ENCODE measurements around the gene AP1M1.
A peak's percentile ranks its signal among the peaks of the same experiment; 100 is the strongest.

The AP1M1 gene

DNA sequence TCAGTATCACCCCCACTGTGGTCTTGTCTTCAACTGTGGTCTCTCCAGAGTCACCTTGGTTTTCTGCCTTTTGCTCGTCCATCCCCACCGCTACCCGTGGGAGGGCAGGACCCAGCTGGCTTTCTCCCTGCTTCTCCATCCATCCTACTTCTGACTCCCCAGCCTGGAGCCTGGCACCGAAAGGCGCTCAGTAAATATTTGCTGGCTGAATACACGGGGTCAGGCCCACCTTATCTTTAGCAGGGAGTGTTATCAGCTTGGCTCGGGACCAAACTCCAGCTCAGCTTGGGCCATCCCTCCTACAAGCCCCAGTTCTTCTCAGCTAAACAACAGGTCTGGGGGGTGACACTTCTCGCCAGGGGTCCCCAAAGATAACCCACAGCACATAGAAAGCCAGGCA, 64.9 kb downstream of the AP1M1 start:
- Histone ChIP-seq H2AK5ac (ENCODE audit: low read length) (no peak overlapping the region), H3K79me2 (ENCODE audit: control insufficient read depth, insufficient read depth, low read length) (no peaks in the 10 kb centered on the region), H3K4me1 (ENCODE audit: control insufficient read depth, low read depth, low read length) (no peaks in the 10 kb centered on the region), H3K4ac (ENCODE audit: low read depth, low read length) (no peak overlapping the region), H2BK120ac (ENCODE audit: low read depth, low read length) (no peak overlapping the region), H3K56ac (ENCODE audit: low read length) (no peak overlapping the region), H3K23ac (ENCODE audit: low read length) (no peak overlapping the region), H3K4me3 (ENCODE audit: low read length) (no peak overlapping the region), H3K18ac (ENCODE audit: low read length) (no peak overlapping the region), H2BK15ac (replicated peaks; ENCODE audit: low read depth) (no peak overlapping the region), H3K27me3 (ENCODE audit: insufficient read depth, low read length, poor library complexity) (no peaks in the 10 kb centered on the region), H3K36me3 (ENCODE audit: control insufficient read depth, insufficient read depth, low read length) (no peaks in the 10 kb centered on the region), H3K79me1 (ENCODE audit: low read length) (no peaks in the 10 kb centered on the region), H3K9ac (ENCODE audit: low read length) (no peak overlapping the region), H3K4me2 (ENCODE audit: low read length) (no peak overlapping the region), H4K8ac (ENCODE audit: low read depth, low read length) (no peak overlapping the region), H3K27ac (ENCODE audit: low read depth, low read length) (no peak overlapping the region), H4K5ac (ENCODE audit: low read length) (no peak overlapping the region), H2BK5ac (ENCODE audit: low read length) (no peak overlapping the region)
- no CpG with 5 or more reads among the region's 8 CpGs for whole genome bisulfite sequencing (ENCODE audit: extremely low coverage, insufficient coverage, low lambda C conversion rate)
- peak; percentile 21 for DNase-seq

DNA sequence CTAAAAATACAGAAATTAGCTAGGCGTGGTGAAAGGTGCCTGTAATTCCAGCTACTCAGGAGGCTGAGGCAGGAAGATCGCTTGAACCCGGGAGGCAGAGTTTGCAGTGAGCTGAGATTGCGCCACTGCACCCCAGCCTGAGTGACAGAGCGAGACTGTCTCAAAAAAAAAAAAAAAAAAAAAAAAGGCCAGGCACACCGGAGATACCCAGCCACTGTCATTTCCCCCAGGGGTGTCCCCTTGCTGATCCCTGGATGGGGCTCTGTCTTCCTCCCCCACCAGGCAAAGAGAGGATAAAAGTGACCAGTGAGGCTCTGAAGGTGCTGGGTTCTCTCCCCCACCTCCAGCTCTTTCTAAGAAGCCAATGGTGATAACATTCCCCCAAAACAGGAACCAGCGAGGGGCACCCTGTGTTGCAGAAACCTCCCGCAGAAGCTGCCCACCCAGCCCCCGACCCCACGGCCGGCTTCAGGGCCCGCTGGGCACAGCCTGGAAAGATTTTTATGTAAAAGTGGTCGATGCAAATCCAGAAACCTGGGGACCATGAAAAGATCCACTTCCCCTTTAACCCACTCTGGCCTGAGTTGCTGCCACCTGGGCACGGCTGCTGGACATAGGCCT, 65.5 kb downstream of the AP1M1 start:
- WGBS (ENCODE audit: extremely low coverage, insufficient coverage, low lambda C conversion rate), result no CpG with 5 or more reads among the region's 14 CpGs
- H3K36me3 ChIP-seq (ENCODE audit: control insufficient read depth, insufficient read depth, low read length), result no peaks in the 10 kb centered on the region

GRCh38 chr19:16265205-16265604, 67.5 kb downstream of the AP1M1 start:
- Histone ChIP-seq H3K36me3 (ENCODE audit: control insufficient read depth, insufficient read depth, low read length) (no peaks in the 10 kb centered on the region), H3K27ac (ENCODE audit: low read depth, low read length) (no peak overlapping the region), H3K79me1 (ENCODE audit: low read length) (no peaks in the 10 kb centered on the region), H2BK15ac (replicated peaks; ENCODE audit: low read depth) (no peak overlapping the region), H3K18ac (ENCODE audit: low read length) (no peak overlapping the region), H3K56ac (ENCODE audit: low read length) (no peak overlapping the region), H3K27me3 (ENCODE audit: insufficient read depth, low read length, poor library complexity) (no peaks in the 10 kb centered on the region), H3K9ac (ENCODE audit: low read length) (no peak overlapping the region), H3K4me3 (ENCODE audit: low read length) (no peak overlapping the region), H4K5ac (ENCODE audit: low read length) (no peak overlapping the region), H4K8ac (ENCODE audit: low read depth, low read length) (no peak overlapping the region), H3K4ac (ENCODE audit: low read depth, low read length) (no peak overlapping the region), H3K4me1 (ENCODE audit: control insufficient read depth, low read depth, low read length) (no peaks in the 10 kb centered on the region), H3K23ac (ENCODE audit: low read length) (no peak overlapping the region), H2BK120ac (ENCODE audit: low read depth, low read length) (no peak overlapping the region), H2AK5ac (ENCODE audit: low read length) (no peak overlapping the region), H3K4me2 (ENCODE audit: low read length) (no peak overlapping the region), H3K79me2 (ENCODE audit: control insufficient read depth, insufficient read depth, low read length) (no peaks in the 10 kb centered on the region), H2BK5ac (ENCODE audit: low read length) (no peak overlapping the region)
- no peak for DNase-seq
- no CpG with 5 or more reads among the region's 3 CpGs for WGBS (ENCODE audit: extremely low coverage, insufficient coverage, low lambda C conversion rate)

More for the DNA sequence above, 65.5 kb downstream of the AP1M1 start:
- DNase-seq, result no peak
- Histone ChIP-seq H2BK5ac (ENCODE audit: low read length) (no peak overlapping the region), H3K27ac (ENCODE audit: low read depth, low read length) (no peak overlapping the region), H3K4ac (ENCODE audit: low read depth, low read length) (no peak overlapping the region), H3K23ac (ENCODE audit: low read length) (no peak overlapping the region), H3K18ac (ENCODE audit: low read length) (no peak overlapping the region), H3K9ac (ENCODE audit: low read length) (no peak overlapping the region), H3K4me3 (ENCODE audit: low read length) (no peak overlapping the region), H4K8ac (ENCODE audit: low read depth, low read length) (no peak overlapping the region), H3K4me2 (ENCODE audit: low read length) (no peak overlapping the region), H3K4me1 (ENCODE audit: control insufficient read depth, low read depth, low read length) (no peaks in the 10 kb centered on the region), H3K79me1 (ENCODE audit: low read length) (no peaks in the 10 kb centered on the region), H4K5ac (ENCODE audit: low read length) (no peak overlapping the region), H3K27me3 (ENCODE audit: insufficient read depth, low read length, poor library complexity) (no peaks in the 10 kb centered on the region), H3K56ac (ENCODE audit: low read length) (no peak overlapping the region), H2BK15ac (replicated peaks; ENCODE audit: low read depth) (no peak overlapping the region), H3K79me2 (ENCODE audit: control insufficient read depth, insufficient read depth, low read length) (no peaks in the 10 kb centered on the region), H2BK120ac (ENCODE audit: low read depth, low read length) (no peak overlapping the region), H2AK5ac (ENCODE audit: low read length) (no peak overlapping the region)

- no peak overlapping the region for H4K5ac ChIP-seq (ENCODE audit: low read length)
- no peak overlapping the region for H3K27ac ChIP-seq (ENCODE audit: low read depth, low read length)
- H3K4me1 ChIP-seq (ENCODE audit: control insufficient read depth, low read depth, low read length), result no peaks in the 10 kb centered on the region
- no peak overlapping the region for H3K56ac ChIP-seq (ENCODE audit: low read length)
- H3K27me3 ChIP-seq (ENCODE audit: insufficient read depth, low read length, poor library complexity), result no peaks in the 10 kb centered on the region
- no peaks in the 10 kb centered on the region for H3K79me1 ChIP-seq (ENCODE audit: low read length)
- H2AK5ac ChIP-seq (ENCODE audit: low read length), result no peak overlapping the region
- H3K4ac ChIP-seq (ENCODE audit: low read depth, low read length), result no peak overlapping the region
- DNase-seq, result no peak
- no peak overlapping the region for H3K4me3 ChIP-seq (ENCODE audit: low read length)
- H3K23ac ChIP-seq (ENCODE audit: low read length), result no peak overlapping the region
- H3K9ac ChIP-seq (ENCODE audit: low read length), result no peak overlapping the region
- H3K79me2 ChIP-seq (ENCODE audit: control insufficient read depth, insufficient read depth, low read length), result no peaks in the 10 kb centered on the region
- no peak overlapping the region for H2BK5ac ChIP-seq (ENCODE audit: low read length)
- H2BK120ac ChIP-seq (ENCODE audit: low read depth, low read length), result no peak overlapping the region
- no peak overlapping the region for H3K4me2 ChIP-seq (ENCODE audit: low read length)
- H3K36me3 ChIP-seq (ENCODE audit: control insufficient read depth, insufficient read depth, low read length), result no peaks in the 10 kb centered on the region
- H4K8ac ChIP-seq (ENCODE audit: low read depth, low read length), result no peak overlapping the region
- no peak overlapping the region for H3K18ac ChIP-seq (ENCODE audit: low read length)
- no CpG with 5 or more reads among the region's 14 CpGs for WGBS (ENCODE audit: extremely low coverage, insufficient coverage, low lambda C conversion rate)
- no peak overlapping the region for H2BK15ac ChIP-seq (replicated peaks; ENCODE audit: low read depth)
These were observed 68.3 kb downstream of the AP1M1 start for GRCh38 chr19:16265890-16266585.

DNA sequence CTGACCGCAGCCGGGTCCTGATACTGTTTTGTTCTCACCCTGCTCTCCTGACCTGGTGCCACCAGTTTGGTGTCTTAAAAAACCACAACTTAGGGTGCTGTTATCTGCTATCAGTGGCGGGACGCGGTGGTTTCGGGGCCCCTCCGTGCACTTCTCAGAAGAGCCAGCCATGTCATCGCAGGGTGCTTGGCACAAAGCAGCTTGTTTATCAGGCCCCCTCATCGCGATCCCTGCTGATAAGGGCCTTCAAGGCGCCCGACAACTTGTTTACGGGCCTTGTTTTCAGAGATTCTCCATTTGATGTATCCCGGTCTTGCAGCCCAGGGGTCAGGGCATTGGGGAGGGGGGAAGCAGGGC, 68.9 kb downstream of the AP1M1 start:
- H3K4me2 ChIP-seq (ENCODE audit: low read length), result no peak overlapping the region
- no peak overlapping the region for H3K4me3 ChIP-seq (ENCODE audit: low read length)
- H3K79me1 ChIP-seq (ENCODE audit: low read length), result no peaks in the 10 kb centered on the region
- H2BK120ac ChIP-seq (ENCODE audit: low read depth, low read length), result no peak overlapping the region
- H2AK5ac ChIP-seq (ENCODE audit: low read length), result no peak overlapping the region
- H2BK15ac ChIP-seq (replicated peaks; ENCODE audit: low read depth), result no peak overlapping the region
- no peaks in the 10 kb centered on the region for H3K4me1 ChIP-seq (ENCODE audit: control insufficient read depth, low read depth, low read length)
- no peak overlapping the region for H3K56ac ChIP-seq (ENCODE audit: low read length)
- H3K27ac ChIP-seq (ENCODE audit: low read depth, low read length), result no peak overlapping the region
- no peak for DNase-seq
- no peak overlapping the region for H4K5ac ChIP-seq (ENCODE audit: low read length)
- no peak overlapping the region for H3K4ac ChIP-seq (ENCODE audit: low read depth, low read length)
- no peak overlapping the region for H3K9ac ChIP-seq (ENCODE audit: low read length)
- H3K18ac ChIP-seq (ENCODE audit: low read length), result no peak overlapping the region
- no peaks in the 10 kb centered on the region for H3K79me2 ChIP-seq (ENCODE audit: control insufficient read depth, insufficient read depth, low read length)
- H3K23ac ChIP-seq (ENCODE audit: low read length), result no peak overlapping the region
- H3K36me3 ChIP-seq (ENCODE audit: control insufficient read depth, insufficient read depth, low read length), result no peaks in the 10 kb centered on the region
- no CpG with 5 or more reads among the region's 14 CpGs for WGBS (ENCODE audit: extremely low coverage, insufficient coverage, low lambda C conversion rate)
- no peak overlapping the region for H2BK5ac ChIP-seq (ENCODE audit: low read length)
- H4K8ac ChIP-seq (ENCODE audit: low read depth, low read length), result no peak overlapping the region
- no peaks in the 10 kb centered on the region for H3K27me3 ChIP-seq (ENCODE audit: insufficient read depth, low read length, poor library complexity)
